Stimulated activated CD4-positive, alpha-beta T cell treated with anti-CD3 and anti-CD28 coated beads, Interleukin-12 subunit alpha, Interleukin-12 subunit beta, amount 100 ng/mL, for 48 hours (primary cell): ENCODE results near the gene SLC12A8.

Source experiments
- DNase-seq, 3 donors: peaks; one replicate each; pipeline ENCODE4 v3.0.0-alpha.2; 2020; ENCODE audit warnings: low read depth in 2 of 3, low spot score in 1 of 3

The SLC12A8 gene

GRCh38 chr3:125079675-125080045, 132.9 kb downstream of the SLC12A8 start:
- no peak for DNase-seq

DNA sequence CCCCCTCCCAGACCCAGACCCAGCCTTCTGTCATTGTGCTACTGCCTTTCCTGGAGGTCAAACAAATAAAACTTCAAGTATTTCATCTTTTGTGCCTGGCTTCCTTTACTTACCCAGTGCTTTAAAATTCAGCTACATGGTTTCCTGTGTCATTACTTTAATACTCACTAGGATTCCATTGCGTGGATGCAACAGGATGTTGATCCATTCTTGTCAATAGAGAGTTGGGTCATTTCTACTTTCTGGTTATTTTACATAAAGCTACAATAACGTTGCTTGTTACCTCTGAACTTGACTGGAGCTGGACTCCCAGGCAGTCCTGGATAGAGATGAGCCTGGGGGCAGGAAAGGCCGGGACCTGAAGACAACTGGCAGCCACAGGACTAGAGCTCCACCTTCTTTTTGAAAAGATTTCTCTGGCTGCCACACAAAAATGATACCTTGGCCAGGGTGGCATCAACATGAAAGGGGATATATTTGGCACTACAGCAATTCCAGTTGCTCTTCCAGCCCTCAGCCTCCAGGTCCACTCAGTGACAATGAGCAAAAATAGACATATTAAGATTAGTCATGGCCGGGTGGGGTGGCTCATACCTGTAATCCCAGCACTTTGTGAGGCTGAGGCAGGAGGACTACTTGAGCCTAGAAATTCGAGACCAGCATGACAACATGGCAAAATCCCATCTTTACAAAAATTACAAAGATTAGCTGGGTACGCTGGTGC, 133.4 kb downstream of the SLC12A8 start:
- no peak for DNase-seq

- no peak for DNase-seq
Observed at GRCh38 chr3:125077864-125078263, 134.7 kb downstream of the SLC12A8 start.

DNA sequence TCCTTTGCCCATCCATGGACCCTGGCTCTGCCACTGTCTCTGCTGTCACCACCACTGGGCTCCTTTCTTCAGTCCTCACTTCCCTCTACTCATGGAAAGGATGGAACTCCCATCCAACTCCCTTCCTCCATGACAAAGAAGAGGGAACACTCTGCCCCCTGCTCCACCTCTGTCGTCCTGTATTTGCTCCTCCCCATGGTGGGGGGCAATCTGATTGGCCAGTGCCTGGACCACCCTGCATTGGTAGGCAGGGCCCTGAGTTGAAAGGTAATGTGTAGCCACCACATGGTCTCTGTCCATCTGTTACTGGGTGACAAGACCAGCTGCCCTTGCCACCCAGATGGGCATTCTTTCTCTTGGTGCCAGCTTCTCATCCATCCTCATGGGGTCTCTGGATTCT, 136.1 kb downstream of the SLC12A8 start:
- DNase-seq: no peak

DNA sequence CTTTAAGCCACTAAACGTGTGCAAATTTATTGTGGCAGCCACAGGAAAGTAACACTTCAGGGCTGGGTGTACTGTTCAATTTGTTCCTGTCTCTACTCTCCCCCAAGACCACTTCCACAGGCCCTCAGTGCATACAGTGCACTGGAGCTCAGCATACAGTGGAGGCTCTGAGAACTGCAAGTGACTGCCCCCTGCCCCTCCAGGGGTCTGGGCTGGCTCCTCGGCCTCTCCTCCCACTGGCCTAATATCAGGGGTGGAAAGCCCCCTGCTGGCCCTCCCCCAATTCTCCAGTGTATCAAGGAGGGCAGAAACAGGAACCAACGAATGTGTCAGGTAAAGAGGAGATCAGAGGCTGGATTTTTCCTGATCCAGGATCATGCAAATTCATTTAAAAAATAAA, 136.8 kb downstream of the SLC12A8 start:
- no peak for DNase-seq

DNA sequence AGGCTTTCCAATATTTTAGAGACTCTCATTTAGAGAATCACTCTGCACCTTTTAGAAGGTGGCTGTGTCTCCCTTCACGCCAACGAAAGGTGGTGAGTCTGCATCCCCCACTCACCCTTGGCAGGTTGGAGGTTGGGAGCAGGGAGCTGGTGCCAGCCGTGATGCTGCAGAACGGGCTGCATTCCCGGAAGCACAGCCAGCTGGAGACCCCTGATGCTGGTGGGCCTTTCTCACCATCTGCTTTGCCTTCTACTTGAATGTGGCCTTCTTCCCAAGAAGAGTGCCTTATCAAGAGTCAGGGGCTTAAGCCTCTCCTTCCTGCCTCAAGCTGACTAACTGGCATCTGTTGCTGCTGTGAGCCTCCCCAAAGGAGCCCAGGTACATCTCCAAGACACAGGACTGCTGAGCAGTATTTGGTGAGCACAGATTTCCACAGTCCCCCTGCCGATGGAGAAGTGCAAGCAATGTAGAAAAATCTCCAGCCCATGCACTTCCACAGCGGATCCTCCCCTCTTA, 139.1 kb downstream of the SLC12A8 start:
- no peak for DNase-seq

GRCh38 chr3:125072749-125073389, 139.7 kb downstream of the SLC12A8 start:
- no peak for DNase-seq

DNA sequence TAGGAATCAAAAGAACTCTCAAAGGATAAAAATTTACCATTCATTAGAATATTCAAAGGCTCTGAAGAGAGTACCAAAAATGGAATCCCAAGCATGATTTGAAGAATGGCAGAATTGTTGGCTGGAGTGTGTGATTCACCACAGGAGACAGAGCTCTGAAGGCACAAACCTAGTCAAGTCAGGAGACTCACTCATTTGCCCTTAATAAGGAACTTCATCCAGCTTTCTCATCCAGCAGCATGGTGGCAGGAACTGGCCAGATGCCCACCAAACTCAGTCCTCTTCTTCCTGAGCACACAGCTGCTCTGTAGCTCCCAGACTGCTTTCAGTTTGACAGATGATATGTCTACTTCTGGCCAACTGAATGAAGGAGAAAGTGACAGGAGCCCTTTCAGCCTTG, 140.2 kb downstream of the SLC12A8 start:
- no peak for DNase-seq

DNA sequence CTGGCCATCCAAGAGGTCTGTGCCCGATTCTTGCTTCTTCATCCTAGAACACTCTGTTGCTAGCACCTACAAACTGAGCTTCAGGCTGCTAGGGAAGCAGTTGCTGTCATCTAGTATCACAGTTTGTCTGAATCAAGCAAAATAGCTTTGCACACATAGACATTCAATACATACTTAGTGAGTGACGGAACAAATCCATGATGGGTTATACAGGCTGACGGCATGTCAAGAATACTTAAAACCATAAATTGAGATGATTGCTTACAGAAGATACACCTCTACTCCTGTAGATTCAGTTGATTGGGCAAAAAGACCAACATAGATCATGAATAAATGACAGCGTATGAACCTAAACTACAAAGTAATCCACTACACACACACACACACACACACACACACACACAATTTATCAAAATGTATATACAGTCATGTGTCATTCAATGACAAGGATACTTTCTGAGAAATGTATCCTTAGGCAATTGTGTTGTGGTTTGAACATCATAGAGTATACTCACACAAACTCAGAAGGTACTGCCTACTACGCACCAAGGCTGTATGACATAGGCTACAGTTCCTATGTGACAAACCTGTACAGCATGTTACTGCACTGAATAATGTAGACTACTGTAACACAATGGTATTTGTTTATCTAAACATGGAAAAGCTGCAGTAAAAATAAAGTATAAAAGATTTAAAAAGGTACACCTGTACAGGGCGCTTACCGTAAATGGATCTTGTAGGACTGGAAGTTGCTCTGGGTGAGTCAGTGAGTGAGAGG, 142.4 kb downstream of the SLC12A8 start:
- DNase-seq: no peak

GRCh38 chr3:125069452-125069851, 143.1 kb downstream of the SLC12A8 start:
- DNase-seq: no peak

- DNase-seq: no peak
Observed at GRCh38 chr3:125068265-125068664, 144.3 kb downstream of the SLC12A8 start.

DNA sequence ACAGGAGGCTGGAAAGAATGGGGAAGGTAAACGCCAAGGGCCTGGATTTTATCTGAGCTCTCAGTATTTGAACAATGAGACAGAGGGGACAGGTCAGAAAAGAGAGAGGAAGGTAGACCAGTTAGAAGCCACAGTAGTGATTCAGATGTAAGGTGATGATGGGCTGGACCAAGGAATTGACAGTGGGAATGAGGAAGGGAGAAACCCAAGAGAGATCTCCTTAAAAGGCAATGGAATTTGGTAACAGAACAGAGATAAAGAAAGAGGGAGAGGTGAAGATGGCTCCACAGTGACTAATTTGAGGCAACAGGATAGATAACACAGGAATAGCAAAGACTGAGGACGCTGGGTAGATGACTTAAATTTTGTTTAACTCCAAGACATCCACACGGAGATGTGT, 145.3 kb downstream of the SLC12A8 start:
- no peak for DNase-seq

- DNase-seq: no peak
Observed at GRCh38 chr3:125062904-125063618, 149.5 kb downstream of the SLC12A8 start.

DNA sequence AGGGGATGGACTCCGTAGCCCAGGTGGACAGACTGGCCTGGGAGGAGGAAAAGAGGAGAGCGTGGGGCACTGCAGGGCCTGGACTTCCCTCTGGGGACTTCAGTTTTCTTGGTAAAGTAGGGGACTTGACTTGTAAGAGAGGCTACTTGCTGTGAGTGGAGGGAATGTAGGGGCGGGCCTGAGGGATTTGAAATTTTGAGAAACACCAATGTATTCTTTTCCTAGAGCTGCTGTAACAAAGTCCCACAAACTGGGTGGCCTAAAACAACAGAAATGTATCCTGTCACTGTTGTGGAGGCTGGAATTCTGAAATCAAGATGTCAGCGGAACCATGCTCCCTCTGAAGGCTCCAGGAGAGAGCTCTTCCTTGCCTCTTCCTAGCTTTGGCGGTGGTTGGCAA, 150.9 kb downstream of the SLC12A8 start:
- DNase-seq: no peak

- no peak for DNase-seq
Observed at GRCh38 chr3:125061170-125061569, 151.4 kb downstream of the SLC12A8 start.

DNA sequence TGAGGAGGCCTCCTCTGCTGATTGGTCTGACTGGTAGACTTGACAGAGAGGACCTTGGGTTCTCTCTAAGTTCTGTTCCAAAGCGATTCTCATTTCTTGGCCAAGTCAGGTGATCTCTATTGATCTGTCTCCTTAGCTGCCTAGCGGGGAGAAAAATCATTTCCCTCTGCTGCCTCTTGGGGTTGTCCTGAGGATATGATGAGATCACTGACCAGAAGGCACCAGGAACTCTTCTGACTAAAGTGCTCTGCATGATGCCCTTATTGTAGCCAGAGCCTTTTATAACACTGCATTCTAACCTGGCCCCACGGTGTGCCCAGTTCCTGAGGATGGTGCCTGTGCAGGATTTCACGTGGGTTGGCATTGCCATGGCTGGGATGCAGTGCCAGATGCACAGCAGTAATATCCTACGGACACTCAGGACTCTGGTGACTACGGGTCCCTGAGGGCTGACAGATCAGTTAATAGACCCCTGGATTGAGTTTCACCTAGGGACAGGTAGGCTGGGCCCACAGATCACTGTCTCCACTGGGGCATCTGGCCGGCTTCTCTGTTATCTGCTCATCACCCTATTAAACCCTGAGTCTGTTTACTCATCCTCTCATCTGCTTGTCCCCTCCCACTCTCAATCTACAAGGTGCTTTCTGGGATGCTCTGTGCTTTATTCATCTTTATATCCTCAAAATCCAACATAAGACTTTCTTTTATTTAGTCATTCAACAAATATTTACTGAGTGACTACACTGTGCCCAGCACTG, 152.9 kb downstream of the SLC12A8 start:
- no peak for DNase-seq

DNA sequence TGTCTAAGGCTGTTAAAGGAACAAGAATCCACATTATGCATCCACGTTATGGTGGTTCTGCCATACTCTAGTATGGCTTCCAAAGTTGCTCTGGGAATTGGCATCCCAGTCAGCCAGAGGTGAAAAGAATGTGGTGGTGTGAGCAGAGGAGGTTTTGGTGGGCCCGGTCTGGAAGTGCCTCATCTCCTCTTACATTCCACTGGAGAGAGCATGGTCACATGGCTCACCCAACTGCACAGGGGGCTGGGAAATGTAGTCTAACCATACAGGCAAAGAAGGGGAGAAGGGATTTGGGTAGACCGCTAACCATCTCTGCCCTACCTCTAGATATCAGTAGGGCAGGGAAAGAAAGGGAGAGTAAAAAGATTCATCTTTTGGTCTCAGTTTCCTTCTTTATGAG, 153.6 kb downstream of the SLC12A8 start:
- no peak for DNase-seq

GRCh38 chr3:125058529-125058928, 154.0 kb downstream of the SLC12A8 start:
- DNase-seq: no peak

DNA sequence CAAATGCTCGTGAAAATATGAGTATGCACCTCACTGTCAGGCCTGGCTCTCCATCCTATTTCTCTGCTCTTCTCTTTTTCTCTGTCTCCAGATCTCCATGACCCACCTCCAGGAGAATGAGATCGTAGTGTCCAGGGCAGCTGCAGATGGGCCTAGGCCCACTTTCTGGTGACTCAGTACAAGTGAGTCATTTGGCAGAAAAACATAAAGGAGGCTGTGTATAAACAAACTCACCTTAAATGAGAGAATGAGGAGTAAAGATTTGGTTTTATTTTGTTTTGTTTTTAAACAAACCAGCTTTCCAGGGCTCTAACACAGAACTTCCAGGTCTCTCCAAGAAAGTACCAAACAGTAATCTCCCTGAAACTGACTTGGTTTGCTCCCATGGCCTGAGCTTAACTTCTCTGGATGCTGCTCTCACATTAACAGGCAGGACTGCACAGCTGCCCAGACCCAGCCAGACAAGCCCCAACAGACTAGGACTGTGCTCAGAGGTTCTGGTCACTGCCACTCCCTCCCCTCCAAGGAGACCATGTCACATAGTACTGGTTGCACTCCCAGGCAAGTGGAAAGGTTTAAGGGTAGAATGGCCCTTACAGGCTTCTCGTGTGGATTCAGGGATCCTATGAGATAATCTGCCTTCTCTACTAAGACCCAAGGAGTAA, 155.2 kb downstream of the SLC12A8 start:
- DNase-seq: no peak
